Vagina (tissue), 2 donors: ENCODE measurements around the gene TTC7B.

Experiments used
- CTCF ChIP-seq, 3 experiments: fragments of 450-650 bp in 2 of 3; fragments of 200-600 bp in 1 of 3; sonication (generic) in 1 of 3; IDR thresholded peaks; one replicate each; pipeline ENCODE4 v1.5.1; 2017 to 2019; ENCODE audit warnings: antibody characterized with exemption in 3 of 3, mild to moderate bottlenecking in 2 of 3, moderate library complexity in 2 of 3
- POLR2AphosphoS5 ChIP-seq, 2 donors: sonication (generic); formaldehyde crosslinking; IDR thresholded peaks; one replicate each; pipeline ENCODE4 v1.9.0; 2017; ENCODE audit warnings: antibody characterized with exemption in 2 of 2, mild to moderate bottlenecking in 2 of 2, low read depth in 1 of 2; ENCODE audit not compliant: insufficient read depth in 1 of 2

DNA sequence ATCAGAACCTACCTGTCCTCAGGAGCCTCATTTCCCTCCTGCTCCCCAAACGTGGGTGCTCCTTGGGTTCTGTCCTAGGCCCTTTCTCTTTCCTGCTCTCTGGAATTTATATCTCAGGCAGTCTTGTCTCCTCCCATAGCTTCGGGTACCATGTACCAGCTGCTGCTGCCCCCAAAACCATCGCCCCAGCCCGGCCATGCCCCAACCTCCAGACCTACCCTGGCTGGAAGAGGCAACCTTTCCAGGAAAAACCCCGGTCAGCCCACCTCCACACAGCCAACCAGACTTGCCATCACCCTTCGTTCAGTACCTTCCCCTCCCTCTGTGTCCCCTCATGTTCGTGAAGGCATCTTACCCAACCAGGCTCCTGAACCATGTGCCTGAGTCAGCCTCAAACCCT lies 254.3 kb downstream of the TTC7B start:
- TF ChIP-seq CTCF (IDR thresholded peaks at IDR 0.05) = no peak
- TF ChIP-seq POLR2AphosphoS5 (IDR thresholded peaks at IDR 0.05; ENCODE audit: insufficient read depth in 1 of 2, low read depth in 1 of 2) = no peak
